SK-N-SH treated with all-trans-retinoic acid at 6 μM for 48 hours (cell line): ENCODE measurements around the gene NSUN7.

Experiments
- CSDC2 ChIP-seq: fragments of 250-450 bp; sonication (Bioruptor Pico); IDR thresholded peaks from 2 replicates; pipeline ENCODE4 v1.5.0; 2020; ENCODE audit warnings: mild to moderate bottlenecking, moderate library complexity
- OSR1 ChIP-seq: fragments of 250-450 bp; sonication (Bioruptor Pico); IDR thresholded peaks from 2 replicates; pipeline ENCODE4 v1.8.0; 2022; ENCODE audit warnings: moderate library complexity, mild to moderate bottlenecking, inconsistent platforms
- RARB ChIP-seq: fragments of 250-450 bp; sonication (Bioruptor Pico); IDR thresholded peaks from 2 replicates; pipeline ENCODE4 v1.8.0; 2021; ENCODE audit warnings: mild to moderate bottlenecking, moderate library complexity
- TOX ChIP-seq: fragments of 250-450 bp; sonication (Bioruptor Pico); IDR thresholded peaks from 2 replicates; pipeline ENCODE4 v1.8.0; 2021; ENCODE audit warnings: mild to moderate bottlenecking, moderate library complexity, borderline replicate concordance
- ZNF565 ChIP-seq: fragments of 450-650 bp; formaldehyde crosslinking; conservative IDR thresholded peaks from 2 replicates; pipeline ENCODE4 v1.5.0; 2020; ENCODE audit warnings: low read depth, mild to moderate bottlenecking, moderate library complexity
- TF ChIP-seq, protein P1 (sequence below): fragments of 250-450 bp; sonication (Bioruptor Pico); IDR thresholded peaks from 2 replicates; pipeline ENCODE4 v1.8.0; 2020; ENCODE audit warnings: mild to moderate bottlenecking, moderate library complexity, borderline replicate concordance
- TF ChIP-seq, protein P2 (sequence below): fragments of 250-450 bp; sonication (Bioruptor Pico); IDR thresholded peaks from 2 replicates; pipeline ENCODE4 v1.5.1; 2020; ENCODE audit warnings: low read depth, mild to moderate bottlenecking, moderate library complexity

DNA sequence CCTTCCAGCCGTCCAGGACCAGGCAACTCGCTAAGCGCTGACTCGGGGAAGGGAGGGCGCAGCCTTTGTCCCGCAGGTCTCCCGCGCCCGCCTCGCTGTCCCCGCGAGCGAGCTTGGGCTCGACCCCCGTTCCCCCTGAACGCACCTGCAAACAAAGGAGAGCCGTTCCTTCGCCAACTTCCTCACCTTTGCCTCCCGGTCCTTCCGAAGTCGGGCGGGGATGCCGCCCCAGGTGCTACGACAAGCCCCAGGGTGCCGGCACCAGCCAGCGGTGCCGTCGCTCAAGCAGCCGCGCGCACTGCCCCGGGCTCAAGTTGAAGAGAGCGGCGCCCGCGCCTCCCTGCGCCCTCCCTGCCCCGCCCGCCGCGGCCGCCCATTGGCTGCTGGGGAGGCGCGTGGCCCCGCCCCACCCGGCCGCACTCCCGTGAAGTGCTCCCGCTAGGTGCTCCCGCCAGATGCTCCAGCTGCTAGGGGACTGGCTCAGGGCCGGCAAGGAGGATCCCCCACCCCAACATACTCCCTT, 107.1 kb downstream of the NSUN7 start:
- TF ChIP-seq, protein P1, sequence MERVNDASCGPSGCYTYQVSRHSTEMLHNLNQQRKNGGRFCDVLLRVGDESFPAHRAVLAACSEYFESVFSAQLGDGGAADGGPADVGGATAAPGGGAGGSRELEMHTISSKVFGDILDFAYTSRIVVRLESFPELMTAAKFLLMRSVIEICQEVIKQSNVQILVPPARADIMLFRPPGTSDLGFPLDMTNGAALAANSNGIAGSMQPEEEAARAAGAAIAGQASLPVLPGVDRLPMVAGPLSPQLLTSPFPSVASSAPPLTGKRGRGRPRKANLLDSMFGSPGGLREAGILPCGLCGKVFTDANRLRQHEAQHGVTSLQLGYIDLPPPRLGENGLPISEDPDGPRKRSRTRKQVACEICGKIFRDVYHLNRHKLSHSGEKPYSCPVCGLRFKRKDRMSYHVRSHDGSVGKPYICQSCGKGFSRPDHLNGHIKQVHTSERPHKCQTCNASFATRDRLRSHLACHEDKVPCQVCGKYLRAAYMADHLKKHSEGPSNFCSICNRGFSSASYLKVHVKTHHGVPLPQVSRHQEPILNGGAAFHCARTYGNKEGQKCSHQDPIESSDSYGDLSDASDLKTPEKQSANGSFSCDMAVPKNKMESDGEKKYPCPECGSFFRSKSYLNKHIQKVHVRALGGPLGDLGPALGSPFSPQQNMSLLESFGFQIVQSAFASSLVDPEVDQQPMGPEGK (CRISPR knock-in tag), result no peak
- TF ChIP-seq TOX (CRISPR knock-in tag), result no peak
- TF ChIP-seq CSDC2 (CRISPR knock-in tag), result no peak
- TF ChIP-seq ZNF565, result no peak
- TF ChIP-seq OSR1 (CRISPR knock-in tag), result no peak
- TF ChIP-seq RARB (CRISPR knock-in tag), result no peak
- TF ChIP-seq, protein P2, sequence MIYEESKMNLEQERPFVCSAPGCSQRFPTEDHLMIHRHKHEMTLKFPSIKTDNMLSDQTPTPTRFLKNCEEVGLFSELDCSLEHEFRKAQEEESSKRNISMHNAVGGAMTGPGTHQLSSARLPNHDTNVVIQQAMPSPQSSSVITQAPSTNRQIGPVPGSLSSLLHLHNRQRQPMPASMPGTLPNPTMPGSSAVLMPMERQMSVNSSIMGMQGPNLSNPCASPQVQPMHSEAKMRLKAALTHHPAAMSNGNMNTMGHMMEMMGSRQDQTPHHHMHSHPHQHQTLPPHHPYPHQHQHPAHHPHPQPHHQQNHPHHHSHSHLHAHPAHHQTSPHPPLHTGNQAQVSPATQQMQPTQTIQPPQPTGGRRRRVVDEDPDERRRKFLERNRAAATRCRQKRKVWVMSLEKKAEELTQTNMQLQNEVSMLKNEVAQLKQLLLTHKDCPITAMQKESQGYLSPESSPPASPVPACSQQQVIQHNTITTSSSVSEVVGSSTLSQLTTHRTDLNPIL (CRISPR knock-in tag), result no peak
